ENCODE data around the gene RAD51B. TPM values are rescaled to one million over a fixed set of nuclear protein-coding genes. Genes with fewer than 3 reads are reported as not detected.

RAD51B gene
- polyA plus RNA-seq, 10 donors, result 5.3 to 10.7 (median 7.5) TPM

GRCh38 chr14:68679301-68679700 is 859.7 kb downstream of the RAD51B start:
- DNase-seq, result no peak

- DNase-seq, result no peak
These were observed 860.3 kb downstream of the RAD51B start for GRCh38 chr14:68679746-68680467.

- peak in 1 of 3 donors; percentile 84 for DNase-seq
These were observed 861.0 kb downstream of the RAD51B start for GRCh38 chr14:68680541-68681051.

GRCh38 chr14:68681256-68682011 is 861.9 kb downstream of the RAD51B start:
- DNase-seq, result no peak

GRCh38 chr14:68682166-68683103 is 862.9 kb downstream of the RAD51B start:
- DNase-seq, result peak; percentile 86 to 97 (median 94)

- no peak for DNase-seq
These were observed 863.7 kb downstream of the RAD51B start for GRCh38 chr14:68683326-68683725.

GRCh38 chr14:68684466-68685418 is 865.2 kb downstream of the RAD51B start:
- DNase-seq, result no peak

GRCh38 chr14:68685419-68686204 is 866.0 kb downstream of the RAD51B start:
- DNase-seq, result peak in 1 of 3 donors; percentile 68

- peak in 1 of 3 donors; percentile 71 for DNase-seq
These were observed 866.6 kb downstream of the RAD51B start for GRCh38 chr14:68686205-68686465.

- no peak for DNase-seq
These were observed 867.1 kb downstream of the RAD51B start for GRCh38 chr14:68686724-68687123.

GRCh38 chr14:68687746-68688145 is 868.2 kb downstream of the RAD51B start:
- peak in 1 of 3 donors; percentile 91 for DNase-seq

GRCh38 chr14:68688872-68689371 is 869.3 kb downstream of the RAD51B start:
- peak; percentile 79 to 94 (median 86) for DNase-seq

GRCh38 chr14:68689511-68689910 is 869.9 kb downstream of the RAD51B start:
- no peak for DNase-seq

- peak in 1 of 3 donors; percentile 44 for DNase-seq
These were observed 870.7 kb downstream of the RAD51B start for GRCh38 chr14:68690089-68690958.

GRCh38 chr14:68691031-68691791 is 871.6 kb downstream of the RAD51B start:
- no peak for DNase-seq

- DNase-seq, result no peak
These were observed 872.2 kb downstream of the RAD51B start for GRCh38 chr14:68691792-68692118.

- no peak for DNase-seq
These were observed 872.6 kb downstream of the RAD51B start for GRCh38 chr14:68692216-68692615.

Data from muscle of back (tissue), 11 donors.